Medulla oblongata (tissue), 1 donor: ENCODE data around the gene KDM7A.
A peak's percentile ranks its signal among the peaks of the same experiment; 100 is the strongest.

ENCODE experiments used
- DNase-seq: peaks from one replicate; pipeline ENCODE4 v3.0.0-alpha.2; 2015; ENCODE audit errors: extremely low spot score

Gene KDM7A

DNA sequence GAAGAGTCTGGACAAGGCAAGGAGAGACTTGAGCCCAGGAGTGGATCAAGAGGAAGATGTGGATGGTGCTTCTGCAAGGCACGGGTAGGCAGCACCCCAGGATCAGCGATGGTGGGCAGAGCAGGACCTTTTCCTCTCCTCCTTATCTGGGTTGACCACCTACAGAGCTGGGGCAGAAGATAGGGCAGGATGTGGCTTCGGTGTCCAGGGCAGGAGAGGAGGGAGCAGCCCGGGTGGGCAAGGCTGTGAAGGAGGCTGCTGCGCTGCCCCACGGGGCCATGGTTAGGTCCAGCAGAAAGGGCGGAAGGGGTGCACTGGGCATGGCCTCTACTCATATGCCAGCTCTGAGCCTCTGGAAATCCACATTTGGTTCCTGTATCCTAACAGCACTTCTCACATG is 94.0 kb downstream of the KDM7A start:
- no peak for DNase-seq

DNA sequence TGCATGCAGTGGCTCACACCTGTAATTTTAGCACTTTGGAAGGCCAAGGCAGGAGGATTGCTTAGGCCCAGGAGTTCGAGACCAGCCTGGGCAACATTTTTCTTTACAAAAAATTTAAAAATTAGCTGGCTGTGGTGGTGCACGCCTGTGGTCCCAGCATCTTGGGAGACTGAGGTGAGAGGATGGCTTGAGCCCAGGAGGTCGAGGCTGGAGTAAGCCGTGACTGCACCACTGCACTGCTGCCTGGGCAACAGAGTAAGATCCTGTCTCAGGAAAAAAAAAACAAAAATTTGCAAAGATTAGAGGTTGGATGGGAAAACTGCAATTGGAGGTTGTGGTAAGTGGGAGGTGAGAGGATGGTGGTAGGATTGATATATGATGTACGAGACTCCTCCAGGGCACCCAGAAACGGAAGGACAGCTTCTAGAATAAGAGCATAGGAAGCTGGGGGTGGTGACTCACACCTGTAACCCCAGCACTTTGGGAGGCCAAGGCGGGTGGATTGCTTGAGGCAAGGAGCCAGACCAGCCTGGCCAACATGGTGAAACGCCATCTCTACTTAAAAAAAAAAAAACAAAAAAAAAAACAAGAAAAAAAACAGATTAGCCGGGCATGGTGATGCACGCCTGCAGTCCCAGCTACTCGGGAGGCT is 94.9 kb downstream of the KDM7A start:
- DNase-seq: no peak

DNA sequence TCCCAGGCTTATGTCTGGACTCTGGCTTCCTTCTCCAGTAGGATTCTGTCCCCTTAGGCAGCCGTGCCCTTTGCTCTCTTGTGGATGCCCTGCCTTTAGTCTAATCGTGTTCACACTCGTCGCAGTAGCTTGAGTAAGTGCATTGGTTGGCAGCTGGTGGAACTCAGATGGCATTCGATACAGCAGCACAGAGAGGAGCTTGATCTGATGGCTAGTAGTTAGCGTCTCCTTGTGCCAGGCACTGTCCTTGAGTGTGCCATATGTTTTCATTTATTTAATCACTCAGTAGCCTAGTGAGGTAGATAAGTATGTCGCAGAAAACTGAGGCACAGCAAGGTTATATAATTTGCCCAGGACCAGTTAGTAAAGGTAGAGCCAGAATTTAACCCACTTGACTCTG is 95.9 kb downstream of the KDM7A start:
- no peak for DNase-seq

DNA sequence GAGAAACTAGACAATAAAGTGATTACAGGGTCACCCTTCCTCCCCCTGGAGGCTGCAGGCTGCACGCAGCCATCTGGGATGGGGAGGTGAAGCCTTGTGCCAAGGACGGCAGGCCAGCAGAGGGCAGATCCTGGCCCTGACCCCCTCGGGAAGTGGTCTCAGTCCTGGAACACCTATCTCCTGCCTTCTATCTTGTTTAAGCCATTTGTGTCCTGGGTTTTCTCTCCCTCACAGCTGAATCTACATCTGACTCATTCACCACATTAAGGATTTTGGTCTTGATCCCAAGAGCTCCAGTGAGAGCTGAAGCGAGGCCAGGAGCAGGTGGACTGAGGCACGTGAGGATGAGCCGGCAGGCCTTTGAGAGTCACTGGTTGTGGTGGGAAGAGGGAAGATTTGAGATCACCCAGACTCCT is 97.7 kb downstream of the KDM7A start:
- no peak for DNase-seq

DNA sequence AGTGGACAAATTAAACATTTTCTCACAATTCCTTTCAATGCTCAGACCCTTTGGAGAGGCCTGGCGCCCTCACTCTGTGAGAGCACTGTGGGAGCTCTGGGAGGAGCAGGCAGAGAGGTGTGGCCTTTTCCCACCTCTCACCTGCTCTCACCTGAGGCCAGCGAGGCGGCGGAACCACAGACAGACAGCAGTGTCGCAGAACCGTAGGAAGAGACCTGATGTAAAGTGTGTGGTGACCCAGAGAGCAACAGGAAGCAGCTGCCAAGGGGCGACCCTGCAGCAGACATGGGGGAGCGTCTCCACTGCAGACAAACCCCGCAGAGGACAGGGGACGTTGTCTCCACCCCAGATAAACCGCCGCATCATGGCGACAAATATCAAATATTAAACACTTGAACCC is 98.4 kb downstream of the KDM7A start:
- DNase-seq: no peak

DNA sequence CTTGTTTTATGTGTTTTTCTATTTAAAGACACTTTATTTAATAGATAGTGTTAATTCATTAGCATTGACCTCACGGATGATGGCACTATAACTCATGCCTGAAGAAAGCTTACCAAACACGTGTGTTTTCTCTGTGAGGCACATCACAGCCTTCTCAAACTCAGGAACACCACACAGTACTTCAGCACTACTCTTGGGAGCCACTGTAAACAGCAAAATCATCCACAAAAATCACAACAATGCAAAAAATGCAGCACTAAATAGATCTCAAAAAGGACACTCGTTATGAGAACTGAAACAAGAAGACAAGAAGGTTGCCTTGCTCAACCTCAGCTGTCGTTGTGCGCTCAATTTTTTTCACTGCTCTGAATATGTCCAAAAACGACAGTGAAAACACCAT is 102.0 kb downstream of the KDM7A start:
- no peak for DNase-seq

DNA sequence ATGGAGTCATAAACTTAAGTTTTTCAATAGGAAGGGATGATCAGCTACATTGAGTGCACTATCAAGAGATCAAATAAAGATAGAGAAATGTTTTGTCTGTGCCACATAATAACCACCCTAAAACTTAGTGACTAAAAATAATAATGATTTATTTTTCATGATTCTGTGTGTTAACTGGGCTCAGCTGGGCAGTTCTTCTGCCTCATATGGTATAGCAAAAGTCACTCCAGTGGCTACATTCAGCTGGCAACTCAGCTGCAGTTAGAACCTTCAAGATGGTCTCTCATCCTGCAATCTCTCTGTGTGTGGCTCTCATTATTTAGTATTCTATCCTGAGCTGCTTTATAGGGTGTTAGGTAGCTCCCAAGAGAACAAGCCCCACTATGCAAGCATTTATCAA is 106.2 kb downstream of the KDM7A start:
- no peak for DNase-seq

DNA sequence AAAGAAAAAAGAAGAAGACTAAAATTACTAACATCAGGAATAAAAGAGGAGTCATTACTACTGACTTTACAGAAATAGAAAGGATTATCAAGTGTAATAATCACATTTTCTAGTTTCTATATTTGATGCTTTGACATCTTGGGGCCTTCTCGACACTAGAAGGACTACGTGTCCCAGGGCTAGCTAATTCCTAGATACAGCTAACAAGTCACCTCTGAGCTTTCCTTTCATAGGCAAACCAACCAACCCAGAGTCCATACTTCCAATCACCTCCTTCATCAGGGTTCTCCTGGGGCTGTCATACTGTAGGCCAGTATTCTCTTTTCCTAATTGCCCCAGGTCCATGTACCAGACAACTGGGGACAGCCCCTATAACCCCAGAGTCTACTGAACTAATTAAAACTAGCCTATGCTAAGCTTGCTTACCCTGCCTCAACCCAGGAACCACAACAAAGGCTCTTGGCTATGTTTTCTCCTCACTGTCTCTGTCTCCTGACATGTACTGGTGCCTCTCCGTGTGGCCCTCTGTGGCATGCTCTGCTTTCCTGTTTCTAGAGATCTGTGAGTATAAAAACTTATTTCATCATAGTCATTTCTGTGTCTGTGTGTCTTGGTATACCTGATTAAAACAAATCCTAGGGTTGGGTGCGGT is 107.4 kb downstream of the KDM7A start:
- no peak for DNase-seq

DNA sequence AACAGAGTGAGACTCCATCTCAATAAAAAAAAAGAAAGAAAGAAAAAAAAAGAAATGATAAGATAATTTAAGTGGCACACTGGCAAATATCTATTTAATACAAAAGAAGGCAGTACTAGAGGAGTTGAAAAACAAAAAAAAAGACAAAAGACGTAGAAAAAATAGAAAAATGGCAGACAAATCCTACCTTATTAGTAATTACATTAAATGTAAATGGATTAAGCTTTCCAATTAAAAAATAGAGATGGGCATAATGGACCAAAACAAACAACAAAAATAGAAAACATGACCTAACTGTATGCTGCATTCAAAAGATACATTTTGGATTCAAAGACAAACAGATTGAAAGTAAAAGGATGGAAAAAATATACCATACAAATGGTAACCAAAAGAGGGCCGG is 108.8 kb downstream of the KDM7A start:
- no peak for DNase-seq

DNA sequence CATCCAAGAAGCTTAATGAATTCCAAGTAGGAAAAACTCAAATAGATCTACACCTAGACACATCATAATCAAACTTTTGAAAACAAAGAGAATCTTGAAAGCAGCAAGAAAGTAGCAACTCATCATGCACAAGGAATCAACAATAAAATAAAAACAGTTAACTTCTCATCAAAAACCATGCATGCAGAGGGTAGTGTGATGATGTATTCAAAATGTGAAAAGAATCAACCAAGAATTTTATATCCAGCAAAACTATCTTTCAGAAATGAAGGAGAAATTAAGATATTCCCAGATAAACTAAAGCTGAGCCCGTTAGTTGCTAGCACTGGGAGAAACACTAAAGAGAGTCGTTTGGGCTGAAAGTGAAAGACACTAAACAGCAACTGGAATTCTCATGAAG is 109.7 kb downstream of the KDM7A start:
- no peak for DNase-seq

DNA sequence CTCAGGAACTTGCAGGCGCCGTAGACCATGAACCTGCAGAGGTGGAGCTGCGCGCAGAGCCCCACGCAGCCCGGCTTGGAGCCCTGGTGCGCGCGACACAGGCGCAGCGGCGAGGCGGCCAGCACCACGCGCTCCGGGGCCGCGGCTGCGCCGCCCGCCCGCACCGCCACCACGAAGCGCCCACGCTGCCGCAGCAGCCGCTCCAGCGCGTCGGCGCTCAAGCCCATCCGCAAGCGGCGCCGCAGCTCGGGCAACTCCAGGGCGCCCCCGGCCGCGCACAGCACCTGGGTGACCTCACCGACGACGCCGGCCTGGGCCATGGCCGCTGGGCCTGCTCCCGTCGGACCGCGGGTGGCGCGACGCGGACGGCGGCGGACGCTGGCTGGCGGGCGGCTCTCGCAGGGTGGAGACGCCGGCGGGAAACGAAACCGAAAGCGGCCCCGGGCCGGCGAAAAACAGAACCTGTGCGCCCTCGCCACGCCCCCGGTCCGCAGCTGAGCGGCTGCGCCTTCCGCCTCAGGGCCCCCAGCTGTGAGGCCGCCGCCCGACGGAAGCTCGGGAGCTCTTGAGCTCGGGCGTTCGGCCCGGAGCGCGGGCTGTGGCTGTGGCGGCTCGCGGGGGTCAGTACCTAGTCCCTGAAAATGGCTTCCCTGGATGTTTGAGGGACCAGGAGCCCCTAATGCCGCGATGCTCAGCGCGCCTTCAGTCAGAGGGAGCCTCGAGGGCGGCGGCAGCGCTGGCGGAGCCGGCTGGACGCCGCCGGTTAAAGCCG is 114.1 kb downstream of the KDM7A start, which contains the start of gene PARP12:
Gene PARP12, minus strand, starts transcription at position 424 of the 772 bp plus-strand sequence. Its CDS starts 104 bp downstream, at position 320.
- DNase-seq: peak; percentile 66

DNA sequence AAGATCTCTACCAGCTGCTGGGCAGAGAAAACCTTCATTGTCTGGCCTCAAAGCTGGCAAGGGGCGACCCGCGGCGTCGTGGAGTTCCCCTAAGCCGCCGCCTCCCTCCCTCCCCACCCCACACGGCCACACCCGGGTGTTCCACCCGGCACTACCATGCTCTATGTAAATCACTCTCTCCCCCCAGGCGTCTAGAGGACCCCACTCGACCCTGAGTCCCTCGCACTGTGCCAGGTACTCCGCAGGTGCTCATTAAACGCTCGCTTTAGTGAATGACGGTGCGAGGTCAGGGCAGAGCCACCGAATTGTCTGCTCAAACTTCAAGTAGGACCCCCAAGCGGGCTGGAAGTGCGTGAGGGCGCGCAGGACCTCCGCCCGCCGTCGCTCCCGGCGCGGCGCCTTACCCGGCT is 114.7 kb downstream of the KDM7A start:
- DNase-seq: no peak

DNA sequence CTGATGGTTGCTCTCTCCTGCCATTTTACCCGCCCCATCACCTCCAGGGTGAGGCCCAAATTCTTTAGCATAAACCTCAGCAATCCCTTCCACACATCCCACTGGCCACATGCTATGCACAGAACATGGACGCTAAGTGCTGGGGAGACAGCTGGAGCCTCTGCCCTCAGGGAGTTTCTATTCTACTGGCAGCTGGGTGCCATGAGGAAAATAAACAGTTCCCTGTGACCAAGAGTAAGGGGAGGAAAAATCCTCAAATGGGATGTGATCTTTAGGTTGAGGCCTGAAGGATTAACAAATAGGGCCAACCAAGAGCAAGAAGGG is 115.2 kb downstream of the KDM7A start:
- no peak for DNase-seq

DNA sequence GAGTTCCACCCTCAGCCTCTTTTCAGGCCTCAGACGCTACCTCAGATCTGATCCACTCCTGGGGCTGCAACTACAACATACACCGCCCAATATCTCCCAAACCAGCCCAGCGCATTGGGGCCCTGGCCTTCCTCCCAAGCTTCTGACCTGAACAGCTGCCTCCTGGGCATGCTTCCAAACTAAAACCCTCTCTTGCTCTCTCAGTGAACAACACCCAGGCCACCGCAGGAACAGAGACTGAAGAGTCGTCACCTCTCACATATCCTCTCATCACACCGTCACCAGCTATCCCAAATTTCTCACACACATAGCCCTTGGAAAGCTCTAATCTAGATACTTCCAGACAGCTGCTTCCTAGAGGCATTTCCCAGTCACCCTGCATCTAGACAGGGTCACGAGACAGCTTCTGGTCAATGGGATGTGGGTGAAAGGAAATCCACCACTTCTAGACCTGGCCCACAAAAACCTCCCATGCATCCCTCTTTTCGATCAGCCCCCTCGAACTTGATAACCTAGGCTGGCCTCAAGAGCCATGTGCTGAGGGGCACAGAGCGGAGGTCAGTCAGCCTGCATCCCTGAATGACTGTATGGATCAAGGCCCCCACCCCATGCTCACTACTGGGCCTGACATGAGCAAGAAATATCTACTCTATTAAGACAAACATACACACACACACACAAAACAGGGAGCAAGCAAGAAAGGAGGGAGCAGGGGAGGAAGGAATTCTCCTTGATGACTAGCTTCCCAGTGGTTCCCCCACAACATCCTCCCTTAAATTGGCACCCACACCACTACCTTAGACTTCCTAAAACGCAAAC is 115.8 kb downstream of the KDM7A start:
- DNase-seq: peak; percentile 22

DNA sequence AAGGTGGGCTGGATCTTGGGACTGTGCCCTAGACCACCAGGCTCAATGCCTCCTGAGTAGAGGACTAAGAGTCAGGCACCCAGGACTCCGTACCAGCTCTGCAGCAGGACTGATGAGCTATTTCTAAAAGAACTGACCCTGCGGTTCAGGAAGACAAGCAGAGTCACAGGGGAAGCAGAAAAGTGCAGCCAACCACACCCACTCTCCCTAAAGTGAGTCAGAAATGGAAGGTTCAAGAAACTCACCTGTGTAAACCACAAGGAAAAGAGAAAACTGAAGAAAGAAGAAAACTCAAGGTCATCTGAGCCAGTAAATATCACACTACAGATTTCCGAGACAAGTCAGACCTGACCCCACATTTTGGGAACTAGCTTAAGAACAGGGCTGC is 116.5 kb downstream of the KDM7A start:
- DNase-seq: no peak

DNA sequence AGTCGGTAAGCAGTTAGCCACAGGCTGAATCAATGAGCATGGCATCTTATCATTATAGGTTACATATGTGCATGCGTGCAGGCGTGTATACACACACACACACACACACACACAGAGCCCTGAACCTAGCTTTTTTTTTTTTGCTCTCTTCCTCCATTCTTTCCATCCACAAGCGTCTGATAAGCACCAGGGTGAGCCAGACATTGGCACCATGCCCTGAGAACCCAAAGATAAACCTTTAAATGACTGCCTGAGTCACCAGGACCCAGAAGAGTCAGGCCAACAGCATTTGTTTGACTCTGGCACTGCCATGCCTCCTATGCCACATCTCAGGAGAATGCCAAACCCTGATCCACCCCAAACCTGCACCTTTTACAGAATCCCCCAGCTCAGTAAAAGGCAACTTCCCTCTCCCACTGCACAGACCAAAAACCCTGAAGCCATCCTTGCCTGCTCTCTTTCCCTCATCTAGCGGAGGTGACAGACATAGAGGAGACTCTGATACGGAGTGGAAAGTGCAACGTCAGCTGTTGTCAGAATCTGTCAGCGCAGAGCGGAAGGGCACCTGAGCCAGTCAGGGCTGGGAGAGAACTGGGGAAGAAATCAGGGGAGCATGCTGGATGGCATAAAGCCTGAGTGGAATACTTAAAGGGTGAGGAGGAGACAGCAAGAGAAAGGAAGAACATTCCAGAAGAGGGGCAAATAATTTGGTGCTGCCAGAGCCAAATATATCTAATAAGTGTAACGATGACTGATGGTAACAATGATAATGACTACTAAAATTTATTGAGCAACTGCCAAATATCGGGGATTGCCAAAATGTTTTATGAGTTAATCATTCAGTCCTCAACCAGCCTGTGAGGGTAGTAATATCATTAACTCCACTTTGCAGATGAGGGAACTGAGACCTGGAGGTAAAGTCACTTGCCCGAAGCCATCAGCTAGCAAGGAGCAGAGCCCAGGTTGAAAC is 117.2 kb downstream of the KDM7A start:
- DNase-seq: no peak

DNA sequence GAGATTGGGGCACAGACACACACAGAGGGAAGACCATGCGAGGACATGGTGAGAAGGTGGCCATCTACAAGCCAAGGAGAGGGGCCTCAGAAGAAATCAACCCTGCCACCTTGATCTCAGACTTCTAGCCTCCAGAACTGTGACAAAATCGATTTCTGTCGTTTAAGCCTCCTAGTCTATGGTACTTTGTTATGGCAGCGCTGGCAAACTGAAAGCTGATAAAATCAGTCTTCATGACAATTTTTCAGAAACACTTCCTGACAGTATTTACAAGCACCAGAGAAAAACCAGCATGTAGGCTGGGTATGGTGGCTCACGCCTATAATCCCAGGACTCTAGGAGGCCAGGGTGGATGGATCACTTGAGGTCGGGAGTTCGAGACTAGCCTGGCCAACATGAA is 118.3 kb downstream of the KDM7A start:
- DNase-seq: no peak

DNA sequence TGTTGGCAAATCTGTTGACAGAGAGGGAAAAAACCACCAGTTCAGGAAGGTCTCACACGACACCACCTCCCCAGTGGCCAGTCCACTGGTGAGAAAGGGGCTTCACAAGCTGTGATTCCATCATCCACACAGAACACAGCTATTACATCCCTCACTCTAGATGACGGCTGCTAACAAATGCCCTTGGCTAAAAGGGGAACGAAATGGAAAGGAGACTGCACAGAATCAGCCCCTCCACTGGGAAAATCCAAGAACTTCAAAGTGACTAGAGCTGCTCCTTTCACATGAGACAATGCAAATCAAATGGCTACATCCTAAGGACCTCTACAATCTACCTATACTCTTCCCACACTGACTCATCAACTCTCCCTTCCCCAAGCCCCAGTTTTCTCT is 119.6 kb downstream of the KDM7A start:
- no peak for DNase-seq

DNA sequence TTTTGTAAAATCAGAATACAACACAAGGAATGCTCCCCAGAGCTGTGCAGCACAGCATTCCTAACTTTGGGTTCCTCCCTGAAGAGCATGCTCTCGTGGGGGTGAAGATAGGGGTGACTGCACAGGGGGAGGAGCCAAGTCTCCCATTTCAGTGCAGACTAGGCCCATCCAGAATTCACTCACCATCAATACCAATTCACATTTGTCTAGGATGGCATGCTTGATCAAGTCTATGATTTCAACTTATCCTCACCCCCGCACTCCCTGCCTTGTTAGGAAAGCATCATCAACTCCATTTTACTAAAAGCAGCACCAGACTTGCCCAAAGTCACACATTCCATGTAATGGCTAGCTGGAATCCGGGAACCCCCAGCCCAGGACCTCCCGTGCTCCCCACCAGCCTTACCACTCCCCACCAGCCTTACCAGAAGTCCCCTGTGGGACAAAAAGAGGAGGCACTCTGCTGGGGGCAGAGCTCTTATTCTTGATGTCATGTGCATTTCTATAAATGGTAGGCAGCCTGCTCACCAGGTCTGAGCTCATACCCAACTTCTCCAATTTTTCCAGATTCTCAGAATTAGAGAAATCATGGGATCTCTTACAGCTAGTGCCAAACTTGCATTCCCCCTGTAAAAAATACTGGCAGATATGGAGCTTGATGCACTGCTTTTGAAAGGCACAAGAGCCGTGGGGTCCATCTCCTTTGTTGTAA is 120.2 kb downstream of the KDM7A start:
- DNase-seq: no peak

DNA sequence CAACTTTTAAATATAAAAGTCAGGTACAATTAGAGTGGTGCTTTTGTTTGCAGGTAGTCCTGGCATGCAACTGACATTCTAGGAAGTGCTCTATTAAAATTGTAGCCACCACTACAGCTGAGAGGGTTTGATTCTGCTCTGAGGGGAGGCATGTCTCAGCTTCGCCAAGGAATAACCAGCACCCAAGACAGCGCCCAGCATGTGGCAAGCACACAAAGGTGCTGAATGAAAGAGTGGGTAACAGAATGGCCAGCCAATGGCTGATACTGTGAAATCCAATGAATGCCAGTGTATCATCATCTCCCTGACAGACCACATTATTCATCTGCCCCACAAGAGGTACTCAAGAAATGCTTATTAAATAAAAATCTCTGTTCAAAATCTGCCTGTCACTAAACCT is 121.0 kb downstream of the KDM7A start:
- DNase-seq: no peak
